Activated T-cell treated with anti-CD3 and anti-CD28 coated beads, Interleukin-2, amount 50 U/mL, for 24 hours (primary cell): ENCODE results near the gene EXOC2.

Experiments
- DNase-seq: peaks from one replicate; pipeline ENCODE4 v3.0.0-alpha.2; 2020
- H3K27ac Mint-ChIP-seq: 2 replicates; pipeline ENCODE4 v1.8.0; 2020; ENCODE audit warnings: mild to moderate bottlenecking, mixed read lengths
- H3K27me3 Mint-ChIP-seq: 2 replicates; pipeline ENCODE4 v1.8.0; 2020; ENCODE audit warnings: mixed read lengths
- H3K36me3 Mint-ChIP-seq: 2 replicates; pipeline ENCODE4 v1.8.0; 2020; ENCODE audit warnings: low read depth, mixed read lengths
- H3K4me1 Mint-ChIP-seq: 2 replicates; pipeline ENCODE4 v1.8.0; 2020; ENCODE audit warnings: low read depth, mixed read lengths
- H3K4me3 Mint-ChIP-seq: 2 replicates; pipeline ENCODE4 v1.8.0; 2020; ENCODE audit warnings: mild to moderate bottlenecking, moderate library complexity, mixed read lengths
- H3K9me3 Mint-ChIP-seq: 2 replicates; pipeline ENCODE4 v1.8.0; 2020; ENCODE audit warnings: mixed read lengths

The EXOC2 gene

DNA sequence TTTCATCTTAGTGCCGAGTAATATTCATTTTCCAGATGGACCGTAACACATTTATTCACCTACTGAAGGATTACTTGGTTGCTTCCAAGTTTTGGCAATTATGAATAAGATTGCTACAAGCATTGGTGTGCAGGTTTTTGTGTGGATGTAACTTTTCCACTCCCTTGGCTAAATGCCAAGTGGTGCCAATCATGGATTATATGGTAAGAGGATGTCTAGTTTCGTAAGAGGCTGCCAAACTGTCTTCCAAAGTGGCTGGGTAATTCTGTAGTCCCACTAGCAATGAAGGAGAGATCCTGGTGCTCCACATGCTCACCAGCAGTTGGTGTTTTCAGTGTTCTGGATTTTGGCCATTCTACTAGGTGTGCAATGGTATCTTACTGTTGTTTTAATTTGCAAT, 184.3 kb downstream of the EXOC2 start:
- H3K9me3 Mint-ChIP-seq: no peaks in the 10 kb centered on the region
- peaks cover 48% of the 10 kb centered on the region for H3K36me3 Mint-ChIP-seq
- no peaks in the 10 kb centered on the region for H3K27me3 Mint-ChIP-seq
- H3K4me1 Mint-ChIP-seq: peaks cover 99% of the 10 kb centered on the region
- no peak for DNase-seq
- H3K27ac Mint-ChIP-seq: peak overlapping the region; percentile 98
- H3K4me3 Mint-ChIP-seq: no peak overlapping the region

DNA sequence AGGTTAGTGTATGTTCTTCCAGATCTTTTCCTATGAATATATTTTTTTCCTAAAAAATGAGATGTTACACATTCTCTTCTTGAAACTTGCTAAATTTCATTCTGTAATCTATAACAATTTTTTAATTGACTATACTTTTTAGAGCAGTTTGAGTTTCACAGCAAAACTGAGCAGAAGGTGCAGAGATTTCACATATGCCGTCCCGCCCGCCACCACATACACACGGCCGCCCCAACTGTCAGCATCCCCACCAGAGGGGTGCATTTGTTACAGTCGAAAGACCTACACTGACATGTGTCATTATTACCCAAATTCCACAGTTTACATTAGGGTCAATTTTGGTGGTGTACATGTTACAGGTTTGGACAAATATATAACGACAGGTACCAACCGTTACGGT, 184.9 kb downstream of the EXOC2 start:
- no peak overlapping the region for H3K4me3 Mint-ChIP-seq
- H3K27ac Mint-ChIP-seq: peak overlapping the region; percentile 98
- H3K9me3 Mint-ChIP-seq: no peaks in the 10 kb centered on the region
- H3K27me3 Mint-ChIP-seq: no peaks in the 10 kb centered on the region
- H3K4me1 Mint-ChIP-seq: peaks cover 99% of the 10 kb centered on the region
- no peak for DNase-seq
- H3K36me3 Mint-ChIP-seq: peaks cover 48% of the 10 kb centered on the region

DNA sequence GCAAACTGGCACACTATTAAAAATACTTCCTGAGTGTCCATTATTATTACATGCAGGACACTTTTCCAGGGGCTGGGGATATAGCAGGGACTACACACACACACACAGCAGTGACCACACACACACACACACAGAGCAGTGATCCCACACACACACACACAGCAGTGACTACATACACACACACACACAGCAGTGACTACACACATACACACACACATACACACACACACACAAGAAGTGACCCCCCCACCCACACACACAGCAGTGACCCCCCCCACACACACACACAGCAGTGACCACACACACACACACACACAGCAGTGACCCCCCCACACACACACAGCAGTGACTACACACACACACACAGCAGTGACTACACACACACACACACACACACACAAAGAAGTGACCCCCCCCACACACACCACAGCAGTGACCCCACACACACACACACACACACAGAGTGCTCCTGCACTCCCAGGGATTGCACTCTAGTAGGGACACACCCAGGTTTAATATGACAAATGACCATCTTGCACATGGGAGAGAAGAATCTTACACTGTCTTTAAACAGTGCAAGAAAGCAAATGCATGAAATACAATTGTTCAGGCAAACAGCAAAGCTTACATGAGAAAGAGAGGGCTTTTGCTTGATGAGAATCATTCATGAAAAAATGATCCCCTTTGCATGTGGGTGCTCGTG, 185.9 kb downstream of the EXOC2 start:
- H3K9me3 Mint-ChIP-seq: no peaks in the 10 kb centered on the region
- peaks cover 47% of the 10 kb centered on the region for H3K36me3 Mint-ChIP-seq
- peak overlapping the region; percentile 61 for H3K4me3 Mint-ChIP-seq
- H3K27me3 Mint-ChIP-seq: no peaks in the 10 kb centered on the region
- H3K4me1 Mint-ChIP-seq: peaks cover 100% of the 10 kb centered on the region
- DNase-seq: no peak
- H3K27ac Mint-ChIP-seq: peak overlapping the region; percentile 98

DNA sequence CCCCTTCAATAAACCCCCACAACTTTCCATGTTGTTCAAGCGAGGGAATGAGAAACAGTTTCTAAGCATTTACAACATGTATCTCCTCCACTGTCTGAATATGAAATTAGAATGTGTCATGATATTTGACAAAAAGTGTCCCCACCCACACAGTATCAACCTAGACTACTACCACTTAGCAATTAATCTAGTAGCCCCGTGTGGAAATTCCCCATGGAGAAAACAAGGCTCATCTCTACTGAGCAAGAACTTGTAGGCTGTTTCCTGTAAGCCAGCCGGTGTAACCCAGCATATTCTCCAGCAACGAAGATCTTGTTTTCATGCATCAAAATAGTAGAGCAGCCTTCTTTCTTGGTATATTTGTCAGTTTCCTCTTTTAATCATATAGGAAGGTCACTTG, 186.4 kb downstream of the EXOC2 start:
- H3K4me3 Mint-ChIP-seq: peak overlapping the region; percentile 61
- peaks cover 42% of the 10 kb centered on the region for H3K36me3 Mint-ChIP-seq
- peaks cover 99% of the 10 kb centered on the region for H3K4me1 Mint-ChIP-seq
- DNase-seq: no peak
- no peaks in the 10 kb centered on the region for H3K27me3 Mint-ChIP-seq
- H3K9me3 Mint-ChIP-seq: no peaks in the 10 kb centered on the region
- peak overlapping the region; percentile 98 for H3K27ac Mint-ChIP-seq

DNA sequence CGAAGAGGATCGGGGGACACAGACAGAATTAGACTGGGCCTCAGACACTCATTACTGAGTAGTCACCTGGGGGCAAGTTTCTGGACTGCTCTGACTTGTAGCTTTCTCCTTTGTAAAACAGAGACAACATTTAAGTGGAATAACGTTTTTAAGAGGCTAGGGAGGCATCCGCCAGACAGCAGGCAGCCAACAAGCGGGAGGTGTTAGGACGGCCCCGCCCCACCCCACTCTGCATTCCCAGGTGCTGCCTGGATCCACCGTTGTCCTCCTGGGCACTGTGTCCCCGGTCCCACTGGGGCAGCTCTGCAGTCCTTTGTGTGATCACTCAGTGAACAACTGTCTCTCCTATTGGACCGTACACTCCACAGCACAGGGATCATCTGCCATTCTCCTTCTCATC, 187.6 kb downstream of the EXOC2 start:
- no peak for DNase-seq
- no peaks in the 10 kb centered on the region for H3K27me3 Mint-ChIP-seq
- peaks cover 93% of the 10 kb centered on the region for H3K4me1 Mint-ChIP-seq
- H3K36me3 Mint-ChIP-seq: peaks cover 39% of the 10 kb centered on the region
- peak overlapping the region; percentile 98 for H3K27ac Mint-ChIP-seq
- no peaks in the 10 kb centered on the region for H3K9me3 Mint-ChIP-seq
- no peak overlapping the region for H3K4me3 Mint-ChIP-seq

DNA sequence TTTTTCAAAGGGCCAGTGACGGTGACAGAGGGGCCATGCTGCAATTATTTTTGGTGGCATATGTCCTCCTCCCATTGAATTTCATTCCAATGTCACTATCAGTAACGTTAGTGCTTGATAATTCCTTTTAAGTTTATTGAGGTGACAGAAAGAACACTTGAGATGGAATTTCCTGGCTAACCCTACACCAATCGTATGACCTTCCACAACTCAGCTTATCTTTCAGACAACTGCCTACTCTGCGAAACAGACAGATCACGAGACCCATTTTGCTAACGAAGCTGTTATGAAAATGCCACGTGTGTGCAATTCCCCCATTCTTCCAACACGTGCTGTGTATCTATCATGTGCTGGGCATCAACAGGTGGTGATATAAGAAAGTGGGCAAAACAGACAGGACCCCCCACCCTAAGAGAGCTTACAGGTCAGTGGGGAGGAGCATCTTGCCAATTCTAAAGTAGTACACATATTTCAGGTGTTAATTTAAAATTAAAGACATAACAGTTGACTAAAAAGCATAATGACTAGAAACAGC, 188.4 kb downstream of the EXOC2 start:
- H3K36me3 Mint-ChIP-seq: peaks cover 40% of the 10 kb centered on the region
- H3K27me3 Mint-ChIP-seq: no peaks in the 10 kb centered on the region
- peak overlapping the region; percentile 98 for H3K27ac Mint-ChIP-seq
- H3K9me3 Mint-ChIP-seq: no peaks in the 10 kb centered on the region
- H3K4me3 Mint-ChIP-seq: no peak overlapping the region
- no peak for DNase-seq
- peaks cover 93% of the 10 kb centered on the region for H3K4me1 Mint-ChIP-seq

DNA sequence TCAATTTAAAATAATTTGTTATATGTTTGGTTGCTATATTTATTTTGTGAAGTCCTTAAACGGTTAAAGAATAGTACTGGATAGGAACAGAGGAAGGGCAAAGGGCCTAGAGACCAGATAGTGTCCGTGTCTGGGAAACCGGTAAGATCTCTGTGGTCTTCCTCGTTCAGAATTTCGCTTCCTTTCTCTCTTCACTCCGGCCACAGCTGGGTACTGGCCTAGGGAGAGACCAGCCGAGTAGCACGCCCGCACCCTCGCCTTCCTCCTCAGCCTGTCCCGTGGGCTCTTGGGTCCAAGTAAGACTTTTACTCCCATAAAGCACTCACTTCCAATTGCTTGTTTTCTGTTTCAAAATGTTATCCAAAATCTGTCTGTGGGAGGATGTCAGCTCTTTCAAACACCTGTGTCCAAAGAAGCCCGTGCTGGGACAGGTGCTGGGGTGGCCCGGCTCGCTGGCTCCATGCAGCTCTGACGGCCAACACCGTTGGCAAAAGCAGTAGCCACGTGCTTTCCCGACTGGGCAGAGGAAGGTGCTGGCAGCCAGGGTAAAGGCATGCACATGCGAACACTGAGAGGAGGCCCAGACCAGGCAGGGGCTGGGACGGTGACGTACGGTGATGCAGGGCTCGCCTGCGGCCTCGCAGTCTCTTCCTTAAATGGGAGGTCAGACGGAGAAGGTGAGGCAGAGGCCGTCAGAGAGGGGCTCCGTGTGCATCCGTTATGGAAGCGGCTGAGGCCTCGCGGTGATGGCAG, 189.2 kb downstream of the EXOC2 start:
- Mint-ChIP-seq H3K9me3 (no peaks in the 10 kb centered on the region), H3K4me1 (peaks cover 92% of the 10 kb centered on the region), H3K27ac (peak overlapping the region; percentile 98), H3K4me3 (no peak overlapping the region), H3K27me3 (no peaks in the 10 kb centered on the region), H3K36me3 (peaks cover 43% of the 10 kb centered on the region)
- DNase-seq: no peak

DNA sequence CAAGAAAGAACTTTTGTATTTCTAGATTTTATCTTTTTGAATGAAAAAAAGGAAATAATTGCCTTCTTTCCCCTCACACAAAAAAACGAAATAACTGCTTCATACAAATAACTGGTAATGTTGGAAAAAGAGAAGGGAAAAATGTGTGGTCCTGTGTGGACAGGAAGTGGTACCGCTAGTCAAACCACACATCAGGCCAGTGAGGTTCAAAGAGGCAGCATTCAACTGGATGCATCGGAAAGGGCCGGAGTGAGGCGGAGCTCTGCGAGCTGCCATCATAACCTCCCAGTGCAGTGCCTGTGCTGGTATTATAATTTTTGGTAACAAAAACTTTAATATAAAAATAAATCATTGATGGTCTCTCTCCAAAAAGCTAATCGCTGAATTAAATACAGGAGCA, 190.2 kb downstream of the EXOC2 start:
- H3K36me3 Mint-ChIP-seq: peaks cover 48% of the 10 kb centered on the region
- no peak for DNase-seq
- H3K27ac Mint-ChIP-seq: peak overlapping the region; percentile 100
- H3K4me3 Mint-ChIP-seq: peak overlapping the region; percentile 82
- H3K4me1 Mint-ChIP-seq: peaks cover 91% of the 10 kb centered on the region
- H3K9me3 Mint-ChIP-seq: no peaks in the 10 kb centered on the region
- no peaks in the 10 kb centered on the region for H3K27me3 Mint-ChIP-seq

DNA sequence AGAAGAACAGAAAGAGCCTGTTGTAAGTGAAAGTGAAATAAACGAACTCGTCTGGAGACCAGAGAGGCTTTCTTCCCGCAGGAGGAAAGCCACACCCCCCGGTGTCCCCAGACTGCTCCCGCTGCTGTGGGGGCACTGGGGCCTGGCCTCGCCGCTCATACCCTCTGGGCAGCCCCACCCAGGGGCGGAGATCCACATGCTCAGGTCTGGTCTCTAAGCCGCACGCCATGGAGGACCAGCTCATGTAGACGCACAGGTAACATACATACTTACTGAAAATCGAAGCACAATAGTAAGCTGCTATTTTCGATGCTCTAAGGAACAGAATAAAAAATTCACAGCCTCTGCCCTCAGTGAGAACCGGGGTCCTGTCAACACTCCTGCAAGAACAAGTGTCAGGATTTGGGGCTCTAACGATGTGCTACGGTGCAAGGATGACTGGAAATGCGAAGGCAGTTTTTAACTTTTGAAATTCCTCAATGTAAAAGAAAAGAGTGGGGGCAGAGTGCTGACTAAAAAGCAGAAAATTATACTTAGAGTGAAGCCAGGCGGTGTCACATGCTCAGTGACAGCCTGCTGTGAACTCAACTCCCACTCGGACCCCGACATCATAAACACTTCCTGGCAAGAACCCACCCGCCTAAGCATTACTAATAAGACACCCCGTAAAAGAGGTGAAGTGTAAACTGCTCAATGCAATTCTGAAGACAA, 190.9 kb downstream of the EXOC2 start:
- Mint-ChIP-seq H3K36me3 (peaks cover 51% of the 10 kb centered on the region), H3K4me1 (peaks cover 91% of the 10 kb centered on the region), H3K27ac (peak overlapping the region; percentile 100), H3K9me3 (no peaks in the 10 kb centered on the region), H3K4me3 (peak overlapping the region; percentile 82), H3K27me3 (no peaks in the 10 kb centered on the region)
- peak; percentile 84 for DNase-seq

DNA sequence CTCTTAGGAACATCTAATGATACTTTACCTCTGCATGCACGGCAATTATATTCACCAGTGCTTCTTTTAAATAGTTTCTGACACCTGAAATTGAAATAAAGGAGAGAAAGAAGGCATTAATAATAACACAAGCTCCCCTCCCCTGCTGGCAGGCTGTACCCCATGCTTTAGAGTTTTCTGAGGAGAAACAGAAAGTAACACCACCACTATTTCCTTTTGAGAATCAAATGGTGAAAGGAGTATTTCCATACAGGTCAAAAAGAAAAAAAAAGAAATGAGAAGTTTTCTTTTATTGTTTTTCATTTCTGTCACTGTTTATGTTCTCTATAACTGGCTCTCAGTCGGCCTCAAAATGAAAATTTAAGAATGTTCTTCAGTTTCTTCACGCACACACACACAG, 193.3 kb downstream of the EXOC2 start:
- no peaks in the 10 kb centered on the region for H3K9me3 Mint-ChIP-seq
- peaks cover 88% of the 10 kb centered on the region for H3K4me1 Mint-ChIP-seq
- no peaks in the 10 kb centered on the region for H3K27me3 Mint-ChIP-seq
- peak overlapping the region; percentile 96 for H3K27ac Mint-ChIP-seq
- peak overlapping the region; percentile 75 for H3K4me3 Mint-ChIP-seq
- H3K36me3 Mint-ChIP-seq: peaks cover 61% of the 10 kb centered on the region
- DNase-seq: no peak

DNA sequence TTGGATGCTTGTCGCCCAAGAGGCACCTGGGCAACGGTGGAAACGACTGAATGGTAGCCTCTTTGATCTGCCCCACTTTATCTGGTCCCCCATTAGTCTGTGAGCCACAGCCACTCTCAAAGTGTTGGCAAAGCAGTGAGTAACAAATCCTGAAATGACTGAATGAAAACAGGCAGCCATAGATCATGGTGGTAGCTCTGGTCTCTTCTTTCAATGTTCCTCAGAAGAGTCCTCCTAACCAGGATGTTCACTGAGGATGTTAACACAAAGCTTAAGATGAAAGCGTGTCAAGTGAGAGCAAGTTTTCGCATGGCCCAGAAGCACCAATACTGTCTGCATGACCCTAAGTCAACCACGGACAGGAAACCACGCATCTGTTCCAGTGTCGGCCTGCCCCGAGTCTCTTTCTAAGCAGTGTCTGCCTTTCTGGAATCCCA, 194.1 kb downstream of the EXOC2 start:
- DNase-seq: peak; percentile 70
- Mint-ChIP-seq H3K36me3 (peaks cover 61% of the 10 kb centered on the region), H3K9me3 (no peaks in the 10 kb centered on the region), H3K27me3 (no peaks in the 10 kb centered on the region), H3K4me3 (peak overlapping the region; percentile 75), H3K4me1 (peaks cover 88% of the 10 kb centered on the region), H3K27ac (peak overlapping the region; percentile 96)

DNA sequence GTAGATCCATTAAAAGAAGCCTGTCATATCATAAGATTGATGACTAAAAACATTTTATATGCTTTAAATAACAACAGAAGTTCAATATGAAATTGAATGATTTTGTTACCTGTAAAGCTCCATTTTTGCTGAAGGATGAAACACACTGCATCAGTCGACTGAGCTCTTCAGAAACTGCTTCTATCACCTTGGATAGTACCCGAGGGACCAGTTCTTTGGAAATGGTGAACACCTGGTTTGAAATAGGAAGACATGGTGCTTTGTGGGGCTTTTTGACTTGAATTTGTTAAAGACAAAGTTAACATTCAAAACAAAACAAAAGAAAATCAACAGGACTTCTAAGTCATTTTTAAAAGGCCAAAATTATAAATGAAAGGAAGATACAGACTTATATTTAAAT, 195.7 kb downstream of the EXOC2 start:
- peaks cover 88% of the 10 kb centered on the region for H3K4me1 Mint-ChIP-seq
- H3K27ac Mint-ChIP-seq: peak overlapping the region; percentile 96
- DNase-seq: no peak
- H3K4me3 Mint-ChIP-seq: peak overlapping the region; percentile 75
- H3K27me3 Mint-ChIP-seq: no peaks in the 10 kb centered on the region
- H3K9me3 Mint-ChIP-seq: peaks cover 2% of the 10 kb centered on the region
- peaks cover 64% of the 10 kb centered on the region for H3K36me3 Mint-ChIP-seq

DNA sequence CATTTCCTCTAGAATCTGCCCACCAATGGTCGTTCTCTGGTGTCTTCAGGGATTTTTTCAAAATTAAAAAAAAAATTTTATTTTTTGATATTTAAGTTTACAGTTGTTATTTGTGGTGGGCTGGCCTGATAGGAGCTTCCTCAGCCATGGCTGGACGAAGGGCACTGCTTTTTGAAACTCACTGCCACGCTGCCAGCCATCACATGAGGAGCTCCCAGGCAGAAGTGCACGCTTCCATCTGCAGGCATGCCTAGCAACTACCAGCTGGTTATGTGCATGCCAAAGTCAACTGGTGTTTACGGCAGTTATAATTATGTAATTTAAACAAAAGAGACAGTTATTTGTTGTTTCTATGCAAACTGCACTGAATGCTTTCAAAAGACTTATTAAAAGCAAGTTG, 196.3 kb downstream of the EXOC2 start:
- Mint-ChIP-seq H3K4me3 (peak overlapping the region; percentile 75), H3K36me3 (peaks cover 70% of the 10 kb centered on the region), H3K4me1 (peaks cover 88% of the 10 kb centered on the region), H3K9me3 (peaks cover 3% of the 10 kb centered on the region), H3K27ac (peak overlapping the region; percentile 96), H3K27me3 (no peaks in the 10 kb centered on the region)
- no peak for DNase-seq

DNA sequence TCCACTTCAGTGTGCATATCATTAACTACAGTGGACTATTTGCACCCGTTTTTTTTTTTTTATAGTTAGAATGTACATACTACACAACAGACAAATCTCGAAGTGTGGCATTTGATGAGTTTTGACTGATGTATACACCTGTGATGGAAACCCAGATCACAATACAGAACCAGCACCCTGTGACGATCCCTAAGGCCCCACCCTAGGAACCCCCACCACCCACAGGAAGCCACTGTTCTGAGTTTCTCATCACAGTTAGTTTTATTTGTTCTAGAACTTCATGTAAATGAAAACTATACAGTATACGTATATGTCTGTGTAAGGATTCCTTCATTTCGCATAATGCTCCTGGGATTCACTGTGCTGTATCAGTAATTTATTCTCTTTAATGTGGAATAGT, 198.5 kb downstream of the EXOC2 start:
- no peaks in the 10 kb centered on the region for H3K27me3 Mint-ChIP-seq
- H3K4me1 Mint-ChIP-seq: peaks cover 95% of the 10 kb centered on the region
- peaks cover 3% of the 10 kb centered on the region for H3K9me3 Mint-ChIP-seq
- peak overlapping the region; percentile 98 for H3K27ac Mint-ChIP-seq
- peaks cover 85% of the 10 kb centered on the region for H3K36me3 Mint-ChIP-seq
- H3K4me3 Mint-ChIP-seq: peak overlapping the region; percentile 53
- no peak for DNase-seq
